GM18505 (cell line): Measurements from ENCODE around the gene OR2T29.
"Not testable (repeated sequence)": the region's sequence is repeated elsewhere in the genome, so short reads cannot be mapped to it uniquely, and the experiment has no call there.

Source experiments
- ATAC-seq: cut with Tn5 transposase; IDR thresholded peaks from one replicate; pipeline ENCODE4 v1.9.1; 2021; ENCODE audit not compliant: unreplicated experiment
- POLR2A ChIP-seq: IDR thresholded peaks from 4 replicates; pipeline ENCODE4 v1.6.1; 2011; ENCODE audit warnings: borderline replicate concordance; ENCODE audit not compliant: insufficient read depth, insufficient read length; ENCODE audit errors: extremely low read depth

Gene OR2T29

GRCh38 chr1:248562672-248563071 is at the start of gene OR2T29:
OR2T29 (minus strand) TSS chr1:248562772; CDS start chr1:248559491, 3,281 bp downstream.
- not testable (repeated sequence) for ATAC-seq

- no peak for TF ChIP-seq POLR2A
- no peak for ATAC-seq
These were observed 49.4 kb upstream of the OR2T29 start for GRCh38 chr1:248611883-248612414.

- no peak for ATAC-seq
- no peak for TF ChIP-seq POLR2A
These were observed 47.7 kb upstream of the OR2T29 start for GRCh38 chr1:248610301-248610700.

GRCh38 chr1:248599396-248599795 is 36.8 kb upstream of the OR2T29 start:
- no peak for ATAC-seq
- no peak for TF ChIP-seq POLR2A

GRCh38 chr1:248597589-248597988 is 35.0 kb upstream of the OR2T29 start, which contains the start of gene OR2T10:
OR2T10 (minus strand) TSS chr1:248597700; CDS start chr1:248593768, 3,932 bp downstream.
- TF ChIP-seq POLR2A: no peak
- ATAC-seq: no peak

GRCh38 chr1:248596615-248597014 is 34.0 kb upstream of the OR2T29 start:
- no peak for ATAC-seq
- TF ChIP-seq POLR2A: no peak

- no peak for ATAC-seq
- TF ChIP-seq POLR2A: no peak
These were observed 30.7 kb upstream of the OR2T29 start for GRCh38 chr1:248593226-248593625.

GRCh38 chr1:248592655-248593054 is 30.1 kb upstream of the OR2T29 start:
- ATAC-seq: no peak

GRCh38 chr1:248590055-248590454 is 27.5 kb upstream of the OR2T29 start:
- no peak for ATAC-seq
- no peak for TF ChIP-seq POLR2A

More at GRCh38 chr1:248592655-248593054, 30.1 kb upstream of the OR2T29 start:
- no peak for TF ChIP-seq POLR2A

- no peak for ATAC-seq
- TF ChIP-seq POLR2A: no peak
These were observed 26.8 kb upstream of the OR2T29 start for GRCh38 chr1:248589334-248589733.

- TF ChIP-seq POLR2A: no peak
- no peak for ATAC-seq
These were observed 22.7 kb upstream of the OR2T29 start for GRCh38 chr1:248585266-248585665.

GRCh38 chr1:248576260-248576980 is 13.8 kb upstream of the OR2T29 start:
- TF ChIP-seq POLR2A: no peak
- ATAC-seq: no peak

GRCh38 chr1:248574657-248575056 is 12.1 kb upstream of the OR2T29 start, which contains the start of gene OR2T34:
OR2T34 (minus strand) TSS chr1:248574757; CDS start chr1:248574757, 0 bp downstream.
- ATAC-seq: not testable (repeated sequence)

GRCh38 chr1:248573856-248574255 is 11.3 kb upstream of the OR2T29 start:
- ATAC-seq: not testable (repeated sequence)

- peak; percentile 98 for ATAC-seq
These were observed 9.5 kb upstream of the OR2T29 start for GRCh38 chr1:248572049-248572448.

GRCh38 chr1:248570811-248571210 is 8.2 kb upstream of the OR2T29 start:
- ATAC-seq: not testable (repeated sequence)

- not testable (repeated sequence) for ATAC-seq
These were observed 6.5 kb upstream of the OR2T29 start for GRCh38 chr1:248569049-248569448.

- ATAC-seq: peak; percentile 86
These were observed 3.2 kb upstream of the OR2T29 start for GRCh38 chr1:248565530-248566373.

GRCh38 chr1:248551027-248551426 is 11.5 kb downstream of the OR2T29 start:
- not testable (repeated sequence) for ATAC-seq

- ATAC-seq: not testable (repeated sequence)
These were observed 15.2 kb downstream of the OR2T29 start for GRCh38 chr1:248547383-248547782.

GRCh38 chr1:248537449-248537848 is 25.1 kb downstream of the OR2T29 start:
- ATAC-seq: not testable (repeated sequence)
